ENCODE results near the gene TCF21.

GRCh38 chr6:133877116-133877515, 11.8 kb upstream of the TCF21 start:
- no peak for TF ChIP-seq CTCF (IDR thresholded peaks at IDR 0.05; ENCODE audit: insufficient read depth, low read length)
- TF ChIP-seq GABPA (IDR thresholded peaks at IDR 0.05; ENCODE audit: low read depth) = no peak

All from HL-60 (cell line).